ENCODE data around the gene ACVR2A.

ACVR2A gene

DNA sequence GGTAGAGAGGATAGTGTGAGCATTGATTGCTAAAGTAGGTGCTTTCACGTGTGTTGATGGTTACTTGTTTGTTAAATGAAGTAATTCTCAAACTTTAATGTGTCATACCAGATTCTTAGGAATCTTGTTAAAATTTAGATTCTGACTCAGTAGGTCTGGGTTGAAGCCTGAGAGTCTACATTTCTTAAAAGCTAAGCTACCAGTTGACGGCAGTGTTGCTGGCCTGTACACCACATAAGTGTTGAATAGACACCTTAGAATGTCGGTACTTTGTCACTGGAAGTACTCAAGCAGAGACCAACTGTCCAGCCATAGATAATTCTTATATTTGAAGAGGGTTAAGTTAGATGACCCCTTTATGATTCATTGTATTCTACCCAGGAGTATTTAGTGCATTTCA is 79.8 kb downstream of the ACVR2A start:
- no peak for DNase-seq (ENCODE audit: low read depth)

- no peak for DNase-seq (ENCODE audit: low read depth)
Observed at GRCh38 chr2:147925886-147926285, 81.1 kb downstream of the ACVR2A start.

GRCh38 chr2:147927053-147927588 is 82.3 kb downstream of the ACVR2A start:
- DNase-seq (ENCODE audit: low read depth): no peak

DNA sequence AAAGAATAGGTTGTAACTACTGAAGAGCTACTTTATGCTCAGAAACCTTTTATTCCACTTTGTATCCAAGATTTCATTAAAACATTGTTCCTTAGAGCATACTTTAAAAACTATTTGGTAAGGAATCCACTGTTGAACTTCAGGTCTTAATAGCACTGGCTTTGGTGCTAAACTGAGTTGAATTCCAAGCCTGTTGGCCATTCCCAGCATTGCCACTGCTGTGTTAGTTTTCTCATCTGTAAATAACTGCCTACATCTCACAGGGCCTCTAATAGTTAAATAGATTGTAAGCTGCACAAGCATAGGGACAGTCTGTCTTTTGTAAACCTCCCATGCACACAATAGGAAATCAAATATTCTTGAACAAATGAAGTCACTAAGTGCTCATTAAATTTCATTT is 89.1 kb downstream of the ACVR2A start:
- DNase-seq (ENCODE audit: low read depth): no peak

- DNase-seq (ENCODE audit: low read depth): no peak
Observed at GRCh38 chr2:147934881-147935620, 90.2 kb downstream of the ACVR2A start.

- DNase-seq (ENCODE audit: low read depth): no peak
Observed at GRCh38 chr2:147937744-147938349, 93.0 kb downstream of the ACVR2A start.

GRCh38 chr2:147939313-147939712 is 94.5 kb downstream of the ACVR2A start:
- no peak for DNase-seq (ENCODE audit: low read depth)

- DNase-seq (ENCODE audit: low read depth): no peak
Observed at GRCh38 chr2:147945660-147946059, 100.8 kb downstream of the ACVR2A start.

DNA sequence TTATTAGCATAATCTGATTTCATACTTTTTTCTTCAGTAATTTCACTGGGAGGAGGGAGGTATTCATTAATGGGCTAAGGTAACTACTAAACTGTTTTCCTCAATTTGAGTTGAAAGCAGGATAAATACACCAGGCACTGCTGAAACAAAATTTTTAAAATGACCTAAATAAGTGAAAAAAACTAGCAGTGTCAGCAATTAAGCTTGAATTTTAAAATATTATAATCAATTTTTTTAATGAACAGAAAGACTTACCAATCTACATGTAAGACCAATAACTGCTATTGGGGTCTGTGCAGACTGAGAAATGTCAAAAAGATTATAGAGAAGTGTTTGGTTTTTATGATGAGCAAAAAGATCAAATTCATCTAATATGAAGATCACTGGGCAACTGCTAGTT is 107.3 kb downstream of the ACVR2A start:
- no peak for DNase-seq (ENCODE audit: low read depth)

GRCh38 chr2:147968571-147968970 is 123.7 kb downstream of the ACVR2A start:
- DNase-seq (ENCODE audit: low read depth): no peak

DNA sequence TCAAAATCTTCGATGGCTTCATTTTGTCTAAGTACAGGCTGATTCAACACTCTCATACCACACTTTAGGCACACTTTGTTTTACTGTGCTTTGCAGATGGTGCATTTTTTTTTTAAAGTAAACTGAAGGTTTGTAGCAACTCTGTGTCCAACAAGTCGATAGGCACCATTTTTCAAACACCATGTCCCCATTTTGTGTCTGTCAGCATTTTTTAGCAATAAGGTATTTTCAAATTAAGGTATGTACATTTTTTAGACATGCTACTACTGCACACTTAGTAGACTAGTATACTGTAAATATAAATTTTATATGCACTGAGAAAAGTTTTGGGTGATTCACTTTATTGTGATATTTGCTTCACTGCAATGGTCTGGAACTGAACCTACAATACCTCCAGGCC is 131.3 kb downstream of the ACVR2A start:
- DNase-seq (ENCODE audit: low read depth): no peak

DNA sequence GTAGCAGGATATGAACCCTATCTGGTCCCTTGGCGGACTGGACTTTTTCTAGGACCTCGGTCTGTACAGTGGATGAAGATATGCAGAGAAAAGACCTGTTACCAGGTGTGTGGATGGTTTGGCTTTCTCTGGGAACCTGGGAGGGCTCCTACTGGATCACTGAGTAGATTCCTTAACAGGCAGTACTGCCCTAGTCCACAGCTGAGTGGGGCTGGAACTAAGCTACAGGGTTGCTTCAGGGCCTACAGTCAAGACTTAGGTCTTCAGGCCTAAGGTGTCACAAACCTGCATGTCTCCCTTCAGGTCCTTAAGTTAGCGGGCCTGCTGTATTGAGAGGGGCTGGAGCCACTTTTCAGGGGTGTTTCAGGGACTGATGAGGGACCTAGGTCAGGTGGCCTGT is 132.8 kb downstream of the ACVR2A start:
- no peak for DNase-seq (ENCODE audit: low read depth)
